Kidney epithelial cell (primary cell): ENCODE measurements around the gene U2SURP. TPM values are rescaled to one million over a fixed set of nuclear protein-coding genes. Genes with fewer than 3 reads are reported as not detected.

Source experiments
- DNase-seq: peaks from one replicate; pipeline ENCODE4 v3.0.0-alpha.2; 2010; ENCODE audit warnings: low read depth
- H3K27me3 ChIP-seq: 2 replicates; pipeline ENCODE4 v1.6.0; 2011; ENCODE audit warnings: low read length; ENCODE audit not compliant: control insufficient read depth, insufficient read depth
- H3K36me3 ChIP-seq: 2 replicates; pipeline ENCODE4 v1.5.1; 2011; ENCODE audit warnings: low read length; ENCODE audit not compliant: control insufficient read depth, insufficient read depth
- H3K4me3 ChIP-seq: 2 replicates; pipeline ENCODE4 v1.5.1; 2011; ENCODE audit warnings: low read depth, mild to moderate bottlenecking, control low read depth, low read length
- total RNA-seq: library from RNA; depleted of rRNA; stranded (reverse); fragments of >200 nt; gene quantifications from 2 replicates; pipeline ENCODE4 v1.2.3, GENCODE V29; 2015
- TF ChIP-seq, protein P1 (sequence below): IDR thresholded peaks from 2 replicates; pipeline ENCODE4 v1.5.1; 2011; ENCODE audit warnings: mild to moderate bottlenecking, moderate library complexity, low read length, control low read depth, inconsistent platforms; ENCODE audit not compliant: insufficient read depth, poor library complexity, severe bottlenecking

Gene U2SURP
- total RNA-seq, 1 donor from 2014 or later, result 60.6 TPM

DNA sequence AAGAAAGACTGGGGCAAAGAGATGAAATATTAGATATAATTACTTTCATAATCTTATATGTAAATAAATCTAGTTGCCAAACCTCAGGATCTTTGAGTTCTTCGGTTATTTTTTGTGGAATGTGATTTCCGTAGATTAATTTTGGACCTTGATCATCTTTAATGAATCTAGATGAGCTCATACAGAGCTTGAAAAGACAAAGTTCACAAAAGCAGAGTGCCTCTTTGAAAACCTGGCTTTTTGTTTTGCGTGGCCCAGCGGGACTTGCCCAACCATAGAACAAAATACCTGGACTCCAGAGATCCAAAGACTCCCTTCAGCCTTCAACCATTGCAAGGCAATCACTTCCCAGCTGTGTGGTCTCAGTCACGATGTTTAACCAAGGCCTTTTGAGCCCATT, 63.4 kb downstream of the U2SURP start:
- TF ChIP-seq, protein P1, sequence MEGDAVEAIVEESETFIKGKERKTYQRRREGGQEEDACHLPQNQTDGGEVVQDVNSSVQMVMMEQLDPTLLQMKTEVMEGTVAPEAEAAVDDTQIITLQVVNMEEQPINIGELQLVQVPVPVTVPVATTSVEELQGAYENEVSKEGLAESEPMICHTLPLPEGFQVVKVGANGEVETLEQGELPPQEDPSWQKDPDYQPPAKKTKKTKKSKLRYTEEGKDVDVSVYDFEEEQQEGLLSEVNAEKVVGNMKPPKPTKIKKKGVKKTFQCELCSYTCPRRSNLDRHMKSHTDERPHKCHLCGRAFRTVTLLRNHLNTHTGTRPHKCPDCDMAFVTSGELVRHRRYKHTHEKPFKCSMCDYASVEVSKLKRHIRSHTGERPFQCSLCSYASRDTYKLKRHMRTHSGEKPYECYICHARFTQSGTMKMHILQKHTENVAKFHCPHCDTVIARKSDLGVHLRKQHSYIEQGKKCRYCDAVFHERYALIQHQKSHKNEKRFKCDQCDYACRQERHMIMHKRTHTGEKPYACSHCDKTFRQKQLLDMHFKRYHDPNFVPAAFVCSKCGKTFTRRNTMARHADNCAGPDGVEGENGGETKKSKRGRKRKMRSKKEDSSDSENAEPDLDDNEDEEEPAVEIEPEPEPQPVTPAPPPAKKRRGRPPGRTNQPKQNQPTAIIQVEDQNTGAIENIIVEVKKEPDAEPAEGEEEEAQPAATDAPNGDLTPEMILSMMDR, result no peak
- H3K36me3 ChIP-seq, result no peaks in the 10 kb centered on the region
- DNase-seq, result no peak
- no peaks in the 10 kb centered on the region for H3K27me3 ChIP-seq
- no peak overlapping the region for H3K4me3 ChIP-seq

DNA sequence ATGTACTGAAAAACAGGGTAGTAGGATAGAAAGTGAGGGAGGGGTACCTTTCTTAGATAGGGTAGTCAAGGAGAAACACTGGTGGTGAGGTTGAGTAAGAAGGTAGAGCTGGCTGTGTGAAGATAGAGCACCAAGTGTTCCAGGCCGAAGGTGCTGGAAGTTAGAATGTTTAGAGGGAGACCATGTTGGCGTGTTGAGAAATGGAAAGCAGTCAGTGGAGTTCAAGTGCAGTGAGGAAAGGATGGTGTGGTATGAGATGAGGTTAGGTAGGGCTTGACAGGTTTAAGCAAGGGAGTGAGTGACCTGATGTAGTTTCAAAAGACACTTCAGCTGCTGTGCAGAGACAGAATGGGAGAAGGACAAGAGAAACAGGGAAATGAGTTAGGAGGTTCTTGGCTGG, 64.0 kb downstream of the U2SURP start:
- H3K4me3 ChIP-seq, result no peak overlapping the region
- DNase-seq, result no peak
- TF ChIP-seq, protein P1, result no peak
- no peaks in the 10 kb centered on the region for H3K27me3 ChIP-seq
- H3K36me3 ChIP-seq, result no peaks in the 10 kb centered on the region

DNA sequence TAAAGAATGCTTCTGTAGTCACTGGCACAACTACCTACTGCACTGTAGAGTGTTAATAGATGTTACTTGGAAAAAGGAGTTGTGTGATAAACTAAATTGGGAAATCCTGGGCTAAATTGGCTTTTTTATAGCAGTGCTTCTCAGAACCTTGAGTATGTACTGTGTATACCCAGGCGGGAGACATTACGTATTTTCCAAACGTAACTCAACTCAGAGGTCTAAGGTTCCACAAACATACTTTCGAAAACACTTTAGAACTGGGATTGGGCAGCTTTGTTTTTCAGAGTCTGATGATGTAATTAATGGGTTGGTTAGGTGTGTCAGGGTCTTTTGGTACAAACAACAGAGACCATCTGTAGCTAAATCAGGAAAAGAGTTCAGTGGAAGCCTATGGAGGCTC, 64.7 kb downstream of the U2SURP start:
- DNase-seq, result no peak
- no peaks in the 10 kb centered on the region for H3K27me3 ChIP-seq
- H3K4me3 ChIP-seq, result no peak overlapping the region
- no peaks in the 10 kb centered on the region for H3K36me3 ChIP-seq
- TF ChIP-seq, protein P1, result no peak

DNA sequence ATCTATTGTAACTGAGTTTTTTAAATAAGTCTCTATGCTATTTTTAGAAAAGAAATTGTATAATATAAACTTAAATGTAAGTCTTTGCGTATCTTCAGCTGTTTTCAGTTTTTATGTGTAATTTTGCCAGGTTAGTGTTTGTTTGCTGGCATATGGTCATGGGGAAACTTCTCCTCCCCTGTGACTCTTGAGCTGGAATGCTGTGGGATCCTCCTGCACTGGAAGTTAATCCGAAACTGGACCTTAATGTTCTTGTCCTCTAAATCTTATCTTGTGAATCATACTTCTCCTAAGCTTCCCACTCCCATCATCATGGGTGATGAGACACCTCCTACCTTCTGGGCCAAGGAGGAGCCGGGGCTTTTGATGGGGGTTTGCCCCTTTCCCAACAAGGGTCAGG, 65.8 kb downstream of the U2SURP start:
- H3K36me3 ChIP-seq, result no peaks in the 10 kb centered on the region
- TF ChIP-seq, protein P1, result no peak
- DNase-seq, result no peak
- H3K27me3 ChIP-seq, result no peaks in the 10 kb centered on the region
- H3K4me3 ChIP-seq, result no peak overlapping the region

DNA sequence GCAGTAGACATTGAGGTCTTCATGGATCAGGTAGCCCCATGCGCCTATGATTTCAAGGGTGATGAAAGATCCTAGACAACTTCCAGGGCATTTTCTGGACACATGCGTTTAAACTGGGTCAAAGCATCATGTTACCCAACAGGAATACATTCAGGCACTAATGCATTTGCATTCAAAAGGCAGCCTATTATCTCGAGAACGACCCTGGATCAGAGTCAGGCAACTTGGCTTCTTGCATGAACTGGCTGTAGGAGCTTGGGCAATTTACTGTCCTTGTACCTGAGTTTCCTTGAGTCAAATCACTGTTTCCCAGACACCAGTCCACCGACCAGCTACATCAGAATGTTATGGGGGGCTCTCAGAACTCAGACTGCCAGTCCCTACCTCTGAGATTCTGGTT, 66.7 kb downstream of the U2SURP start:
- TF ChIP-seq, protein P1, result no peak
- Histone ChIP-seq H3K36me3 (no peaks in the 10 kb centered on the region), H3K4me3 (no peak overlapping the region), H3K27me3 (no peaks in the 10 kb centered on the region)
- DNase-seq, result no peak

DNA sequence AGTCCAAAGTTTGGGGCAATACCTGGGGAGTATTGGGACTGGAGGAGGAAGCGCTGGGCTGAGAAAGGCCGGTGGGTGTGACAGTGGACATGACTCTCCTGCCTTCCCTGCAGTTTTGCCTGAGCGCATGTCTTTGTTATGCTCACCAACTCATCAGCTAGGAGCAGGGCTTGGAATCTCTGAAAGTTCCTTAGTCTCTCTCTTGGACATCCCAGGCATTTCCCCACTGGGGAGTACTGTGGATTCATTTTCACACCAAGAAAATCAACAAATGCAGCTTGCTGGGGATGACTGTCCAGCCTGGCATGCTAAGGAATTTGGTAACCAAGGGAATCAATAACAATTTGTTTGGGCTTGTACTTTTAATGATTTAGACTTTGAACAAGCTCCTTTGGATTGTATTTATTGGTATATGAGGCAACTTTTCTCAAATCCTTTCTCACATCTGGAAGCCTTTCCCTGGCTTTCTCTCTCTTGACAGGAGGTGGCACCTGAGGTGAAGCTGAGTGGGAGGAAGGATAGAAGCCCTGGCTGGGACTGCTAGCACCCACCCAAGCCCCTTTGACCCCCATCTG, 69.7 kb downstream of the U2SURP start:
- H3K27me3 ChIP-seq, result no peaks in the 10 kb centered on the region
- no peak overlapping the region for H3K4me3 ChIP-seq
- peak; percentile 62 for DNase-seq
- no peaks in the 10 kb centered on the region for H3K36me3 ChIP-seq
- TF ChIP-seq, protein P1, result no peak
